K562 (cell line): ENCODE results near the gene CBX8. TPM values are rescaled to one million over a fixed set of nuclear protein-coding genes. Genes with fewer than 3 reads are reported as not detected.

Experiments
- ATAC-seq: fragments of 200-7000 bp; cut with Tn5 transposase; 3 replicates; pipeline ENCODE4 v1.9.1; 2020; ENCODE audit warnings: moderate library complexity
- BruUV-seq: library from RNA; stranded (reverse); fragments of 400-500 nt; replicated peaks from 2 replicates; lab custom pipeline; 2021; lab: Mats Ljungman, UMichigan
- CTCF ChIA-PET: fragments of 300-600 bp; formaldehyde crosslinking; extraction: SDS; loops from one replicate; lab custom pipeline; 2021; ENCODE audit warnings: low intra/inter-chr PET ratio; lab: Yijun Ruan, JAX
- POLR2A ChIA-PET: fragments of 300-600, 350-650 bp; sonication (Branson Sonifier 250); formaldehyde crosslinking; extraction: SDS; loops from one replicate; lab custom pipeline; 2021; ENCODE audit warnings: antibody characterized with exemption, inconsistent platforms; lab: Yijun Ruan, JAX
- DNase-seq, 4 experiments: peaks; one replicate each; pipeline versions ENCODE4 v3.0.0 to v3.0.0-alpha.2; 2011 to 2018; ENCODE audit warnings: low spot score in 3 of 4, mixed read lengths in 3 of 4; ENCODE audit errors: extremely low read depth in 1 of 4
- FAIRE-seq: peaks from 2 replicates; lab custom pipeline; 2011; peaks lifted over from hg19 to GRCh38; lab: Jason Lieb, UNC
- H2AFZ ChIP-seq: 2 replicates; pipeline ENCODE4 v1.6.0; 2011; ENCODE audit warnings: low read depth, low read length, control low read depth, inconsistent platforms
- H3K27ac ChIP-seq: fragments of 200-600 bp; 3 replicates; pipeline ENCODE4 v1.8.0; 2011; ENCODE audit warnings: low read depth, mild to moderate bottlenecking, control low read depth, inconsistent platforms, low read length, moderate library complexity, mixed read lengths; ENCODE audit errors: extremely low read depth
- H3K27me3 ChIP-seq, 2 experiments: fragments of 300-600 bp in 1 of 2; 2 replicates in 1 of 2; 3 replicates in 1 of 2; pipeline versions ENCODE4 v1.6.0 to v1.8.0; 2011; ENCODE audit warnings: inconsistent platforms in 2 of 2, low read length in 2 of 2, mild to moderate bottlenecking in 1 of 2, mixed read lengths in 1 of 2, moderate library complexity in 1 of 2; ENCODE audit not compliant: control insufficient read depth in 2 of 2, insufficient read depth in 2 of 2
- H3K36me3 ChIP-seq: fragments of 300-600 bp; 3 replicates; pipeline ENCODE4 v1.8.0; 2011; ENCODE audit warnings: mild to moderate bottlenecking, low read length, inconsistent platforms; ENCODE audit not compliant: control insufficient read depth, insufficient read depth
- H3K4me1 ChIP-seq, 2 experiments: fragments of 200-600 bp in 1 of 2; replicated peaks in 1 of 2; 2 replicates in 1 of 2; 3 replicates in 1 of 2; pipeline versions ENCODE4 v1.5.1 to v1.8.0; 2011; ENCODE audit warnings: inconsistent platforms in 2 of 2, low read length in 2 of 2, mild to moderate bottlenecking in 1 of 2, mixed read lengths in 1 of 2, moderate library complexity in 1 of 2; ENCODE audit not compliant: control insufficient read depth in 2 of 2, insufficient read depth in 2 of 2
- H3K4me2 ChIP-seq: 2 replicates; pipeline ENCODE4 v1.6.1; 2011; ENCODE audit warnings: low read length, control low read depth, inconsistent platforms, mixed read lengths; ENCODE audit not compliant: insufficient read depth
- H3K4me3 ChIP-seq: fragments of 200-600 bp; sonication (generic), shearing (Covaris generic); 2 replicates; pipeline ENCODE4 v1.5.1; 2016; ENCODE audit warnings: control low read depth, inconsistent platforms
- H3K79me2 ChIP-seq: fragments of 200-600 bp; 3 replicates; pipeline ENCODE4 v1.8.0; 2011; ENCODE audit warnings: low read length, inconsistent platforms; ENCODE audit not compliant: control insufficient read depth, insufficient read depth
- H3K9ac ChIP-seq, 2 experiments: 2 replicates each; pipeline versions ENCODE4 v1.6.0 to v1.6.1; 2011; ENCODE audit warnings: low read depth in 2 of 2, low read length in 2 of 2, control low read depth in 1 of 2, inconsistent platforms in 1 of 2, mild to moderate bottlenecking in 1 of 2, mixed read lengths in 1 of 2; ENCODE audit not compliant: insufficient read depth in 1 of 2
- H3K9me1 ChIP-seq: one replicate; pipeline ENCODE4 v1.6.0; 2011; ENCODE audit warnings: inconsistent platforms, mild to moderate bottlenecking, low read length, moderate library complexity; ENCODE audit not compliant: control insufficient read depth, insufficient read depth
- H3K9me3 ChIP-seq: replicated peaks from 2 replicates; pipeline ENCODE4 v1.5.1; 2011; ENCODE audit warnings: low read depth, low read length, inconsistent platforms; ENCODE audit not compliant: control insufficient read depth, insufficient read depth
- H4K20me1 ChIP-seq: replicated peaks from 2 replicates; pipeline ENCODE4 v1.6.1; 2011; ENCODE audit warnings: low read length, inconsistent platforms, mixed read lengths; ENCODE audit not compliant: control insufficient read depth, insufficient read depth
- AFF4 ChIP-seq: sonication (generic); formaldehyde crosslinking; IDR thresholded peaks from 2 replicates; pipeline ENCODE4 v1.8.0; 2023; ENCODE audit warnings: mild to moderate bottlenecking, missing genetic modification reagents
- CEBPZ ChIP-seq: fragments of 150-350 bp; IDR thresholded peaks from 2 replicates; pipeline ENCODE4 v1.6.1; 2014; ENCODE audit warnings: low read depth, mild to moderate bottlenecking, low read length, borderline replicate concordance
- ELK1 ChIP-seq: sonication (generic); formaldehyde crosslinking; IDR thresholded peaks from 2 replicates; pipeline ENCODE4 v1.8.1; 2022; ENCODE audit warnings: missing genetic modification reagents
- RNF219 ChIP-seq: fragments of 250-450 bp; sonication (Bioruptor Pico); IDR thresholded peaks from 2 replicates; pipeline ENCODE4 v1.5.0; 2022; ENCODE audit warnings: mild to moderate bottlenecking
- ZNF644 ChIP-seq: fragments of 200-800 bp; sonication (Bioruptor generic); IDR thresholded peaks from 2 replicates; pipeline ENCODE4 v1.6.1; 2016; ENCODE audit warnings: low read depth, missing genetic modification characterization, missing compliant biosample characterization
- WGBS: fragments of 100-300 bp; shearing (Covaris generic); methylation state at CpG from one replicate; pipeline ENCODE4 v1.1.6; 2016; ENCODE audit warnings: low coverage, mixed read lengths; ENCODE audit not compliant: insufficient coverage; ENCODE audit errors: missing lambda C conversion rate; 5-methylcytosine and 5-hydroxymethylcytosine counted together
- in situ Hi-C: fragments of 300-500 bp; cut with MboI; formaldehyde crosslinking; loops from 4 replicates; pipeline ENCODE4 v1.15.0; 2018; ENCODE audit warnings: inconsistent platforms, mixed read lengths
- intact Hi-C: fragments of 100-400 bp; cut with micrococcal nuclease; formaldehyde crosslinking; loops from 2 replicates; pipeline ENCODE4 v1.14.2; 2022
- polyA plus RNA-seq, 8 experiments: library from polyadenylated mRNA; depleted of rRNA in 4 of 8; stranded (reverse) in 5 of 8; unstranded in 3 of 8; fragments of >200 nt; fragmentation: Nextera tagmentation in 2 of 8; fragmentation: Illumina TruSeq in 1 of 8; extraction: Ambion mirVana in 2 of 8; extraction: Trizol in 1 of 8; gene quantifications; 2 replicates each; pipeline versions ENCODE4 v1.2.1 to v1.2.3, GENCODE V29; 2011 to 2014; ENCODE audit warnings: inconsistent platforms in 1 of 8, missing spikeins in 1 of 8
- total RNA-seq, 7 experiments: library from RNA; depleted of rRNA in 6 of 7; stranded (reverse); fragments of >200 nt in 6 of 7; fragmentation: Illumina TruSeq in 2 of 7; extraction: Trizol in 2 of 7; gene quantifications; 2 replicates each; pipeline versions ENCODE4 v1.2.1 to v1.2.3, GENCODE V29; 2011 to 2021; ENCODE audit warnings: low replicate concordance in 1 of 7

Gene CBX8
- total and polyA plus RNA-seq, 9 of the 15 experiments (the other 6 are each of a cell fraction or from before 2014, with no cell fraction given) = 0.08 to 11.9 (median 2.6) TPM

- Histone ChIP-seq H4K20me1 (no peaks in the 10 kb centered on the region), H3K9me1 (no peaks in the 10 kb centered on the region), H3K4me2 (no peak overlapping the region), H3K27me3 (no peaks in the 10 kb centered on the region)
- intact Hi-C loops = no loop called here
- DNase-seq = no peak
- in situ Hi-C loops = no loop called here
- 59% methylated on average over 4 of the region's 4 CpGs for WGBS
- no peak for TF ChIP-seq ELK1 (CRISPR knock-in tag)
- TF ChIP-seq RNF219 = no peak
- TF ChIP-seq AFF4 = no peak
- no peak for TF ChIP-seq CEBPZ
- no peak for TF ChIP-seq ZNF644 (tag)
- TF ChIP-seq, all 486 proteins: peak for 0
- ChIA-PET CTCF (no interaction called here), POLR2A (interaction anchor here (1.1 to 18.8 kb wide), 4 partner anchors 8 to 24 kb away, joined by 3 to 386 read pairs (median 14); partner anchors contain the start of genes CBX4 and CBX8)
- no peak for ATAC-seq
- H3K27ac ChIP-seq = no peak overlapping the region
- no peak overlapping the region for H2AFZ ChIP-seq
- no peaks in the 10 kb centered on the region for H3K36me3 ChIP-seq
- peaks cover 18% of the 10 kb centered on the region for H3K79me2 ChIP-seq
- no peak for FAIRE-seq
- peaks cover 52 to 56% of the 10 kb centered on the region in 2 experiments for H3K4me1 ChIP-seq
- H3K4me3 ChIP-seq = no peak overlapping the region
- no peaks in the 10 kb centered on the region for H3K9me3 ChIP-seq
- no peak overlapping the region; a peak in 1 of 4 replicates for H3K9ac ChIP-seq
- BruUV-seq = no TSS peak
Observed at GRCh38 chr17:79820959-79821330, 24.1 kb upstream of the CBX8 start.
